Stimulated activated CD4-positive, alpha-beta T cell treated with anti-CD3 and anti-CD28 coated beads, Interleukin-12 subunit alpha, Interleukin-12 subunit beta, amount 100 ng/mL, for 24 hours (primary cell): ENCODE data around the gene DNAJC12.
"Not testable (repeated sequence)": the region's sequence is repeated elsewhere in the genome, so short reads cannot be mapped to it uniquely, and the experiment has no call there.

Experiments used
- DNase-seq, 2 experiments: peaks; one replicate each; pipeline ENCODE4 v3.0.0-alpha.2; 2020; ENCODE audit warnings: low read depth in 2 of 2

DNAJC12 gene

GRCh38 chr10:67792653-67793052 lies 45.3 kb downstream of the DNAJC12 start:
- DNase-seq, result no peak

GRCh38 chr10:67790534-67791408 lies 47.2 kb downstream of the DNAJC12 start:
- peak in 1 of 2 experiments; percentile 9 for DNase-seq

GRCh38 chr10:67789769-67790168 lies 48.2 kb downstream of the DNAJC12 start:
- no peak for DNase-seq

GRCh38 chr10:67788028-67788886 lies 49.7 kb downstream of the DNAJC12 start:
- DNase-seq, result peak; percentile 53 to 77

GRCh38 chr10:67785098-67785497 lies 52.9 kb downstream of the DNAJC12 start:
- no peak for DNase-seq

GRCh38 chr10:67784474-67784873 lies 53.5 kb downstream of the DNAJC12 start:
- DNase-seq, result no peak

- DNase-seq, result no peak
Observed at GRCh38 chr10:67783606-67784294, 54.2 kb downstream of the DNAJC12 start.

- no peak for DNase-seq
Observed at GRCh38 chr10:67782530-67782929, 55.5 kb downstream of the DNAJC12 start.

GRCh38 chr10:67780759-67781538 lies 57.0 kb downstream of the DNAJC12 start:
- DNase-seq, result no peak

- DNase-seq, result not testable (repeated sequence)
Observed at GRCh38 chr10:67780204-67780621, 57.8 kb downstream of the DNAJC12 start.

- DNase-seq, result peak; percentile 30 to 51
Observed at GRCh38 chr10:67779465-67780203, 58.4 kb downstream of the DNAJC12 start.

GRCh38 chr10:67776371-67776770 lies 61.6 kb downstream of the DNAJC12 start:
- no peak for DNase-seq

GRCh38 chr10:67775279-67775678 lies 62.7 kb downstream of the DNAJC12 start:
- DNase-seq, result no peak

- DNase-seq, result no peak
Observed at GRCh38 chr10:67772894-67773511, 65.0 kb downstream of the DNAJC12 start.

GRCh38 chr10:67772151-67772550 lies 65.8 kb downstream of the DNAJC12 start:
- no peak for DNase-seq

GRCh38 chr10:67771200-67771599 lies 66.8 kb downstream of the DNAJC12 start:
- no peak for DNase-seq

- DNase-seq, result no peak
Observed at GRCh38 chr10:67770537-67770936, 67.5 kb downstream of the DNAJC12 start.

- no peak for DNase-seq
Observed at GRCh38 chr10:67767244-67767643, 70.7 kb downstream of the DNAJC12 start.

- DNase-seq, result peak; percentile 95 to 99
Observed at GRCh38 chr10:67764012-67764822, 73.8 kb downstream of the DNAJC12 start.
